ENCODE measurements around the gene MYCN. TPM values are rescaled to one million over a fixed set of nuclear protein-coding genes. Genes with fewer than 3 reads are reported as not detected.

Gene MYCN
- total RNA-seq, 1 donor from 2014 or later: 0.20 TPM

DNA sequence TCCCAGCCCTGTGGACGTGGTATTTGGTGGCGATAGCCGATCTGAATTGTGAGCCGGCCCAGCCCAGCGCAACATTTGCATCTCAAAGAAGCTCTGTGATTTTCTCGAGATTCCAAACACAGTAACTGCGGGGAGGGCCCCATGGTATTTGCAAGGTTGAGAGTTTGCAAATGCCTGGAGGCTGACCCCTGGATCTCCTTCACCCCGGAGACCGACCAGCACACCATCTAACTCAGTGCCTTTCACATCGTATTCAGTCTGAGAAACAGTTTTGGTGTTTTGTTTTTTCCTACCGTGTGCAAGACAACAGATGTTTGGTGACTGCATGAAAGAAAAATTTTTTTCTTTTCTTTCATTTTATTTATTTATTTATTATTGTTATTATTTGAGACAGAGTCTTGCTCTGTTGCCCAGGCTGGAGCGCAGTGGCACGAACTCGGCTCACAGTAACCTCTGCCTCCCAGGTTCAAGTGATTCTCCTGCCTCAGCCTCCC is 40.3 kb downstream of the MYCN start:
- no peak for ATAC-seq

DNA sequence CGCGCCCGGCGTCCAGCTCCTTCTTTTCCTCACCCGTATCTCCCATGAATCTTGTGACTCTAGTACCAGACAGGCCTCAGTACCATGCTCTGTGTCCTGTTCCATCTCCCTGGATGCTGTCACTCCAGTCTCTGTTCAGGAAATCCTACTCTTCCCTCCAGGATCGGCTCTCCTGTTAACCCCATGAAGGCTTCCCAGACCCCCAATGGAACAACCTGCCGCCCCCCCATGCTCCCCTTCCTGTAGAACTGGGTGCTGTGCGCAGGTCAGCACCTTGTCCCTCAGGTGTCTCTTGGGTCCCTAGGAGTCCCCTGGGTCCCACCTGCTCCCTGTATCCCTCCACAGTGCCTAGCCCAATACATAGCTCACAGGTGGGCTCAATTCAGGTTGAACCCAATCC is 41.3 kb downstream of the MYCN start:
- ATAC-seq: no peak

DNA sequence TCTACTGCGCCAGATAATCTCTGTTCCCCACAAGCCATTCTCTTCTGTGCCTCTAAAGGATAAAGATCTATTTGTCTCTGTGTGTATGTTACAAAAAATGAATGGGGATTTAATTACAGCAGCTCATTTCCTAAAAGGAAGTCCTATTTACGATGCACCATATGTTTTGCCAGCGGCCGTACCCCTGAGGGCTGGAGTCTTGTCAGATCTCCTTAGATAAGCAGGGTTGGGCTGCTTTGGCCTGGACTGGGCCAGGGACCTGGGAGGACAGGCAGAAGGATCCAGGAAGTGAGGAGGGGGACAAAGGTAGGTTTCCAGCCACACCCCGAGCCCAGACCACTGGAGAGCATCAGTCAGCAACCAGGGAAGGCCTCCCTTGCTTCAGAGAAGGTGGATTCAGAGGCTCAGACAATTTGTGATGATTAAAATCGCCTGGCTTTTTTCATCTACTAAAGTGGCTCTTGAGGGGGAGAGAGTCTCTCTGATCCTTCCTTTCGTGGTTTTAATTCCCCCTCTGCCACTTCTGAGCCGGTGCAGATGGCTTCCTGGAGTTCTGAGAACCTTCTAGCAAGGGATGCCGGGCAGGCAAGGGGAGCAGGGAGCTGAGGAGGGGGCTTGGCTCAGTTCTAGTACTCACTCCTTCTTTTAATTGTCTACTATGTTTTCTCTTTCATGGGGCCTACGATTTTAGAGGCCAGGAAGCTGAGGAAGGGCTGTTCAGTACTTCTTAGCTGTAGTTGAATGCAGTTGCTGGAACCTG is 42.1 kb downstream of the MYCN start:
- no peak for ATAC-seq

DNA sequence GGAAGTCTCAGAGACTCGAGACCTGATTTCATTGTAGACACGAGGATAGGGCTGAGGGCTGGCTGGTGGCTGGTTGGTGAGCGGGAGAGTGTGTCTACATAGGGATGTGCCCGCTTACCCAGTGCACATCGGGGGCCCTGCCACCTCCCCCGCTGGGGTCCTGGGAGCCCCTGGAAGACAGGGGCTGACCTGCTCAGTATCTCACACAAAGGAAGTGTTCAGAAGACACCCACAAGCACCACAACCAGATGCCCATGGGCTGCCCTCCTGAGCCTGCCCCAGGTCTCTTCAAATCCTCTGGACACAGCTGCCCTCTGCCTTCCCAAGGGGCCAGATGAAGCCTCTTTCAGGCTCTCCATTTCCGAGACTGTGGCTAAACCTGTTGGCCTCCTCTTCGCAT is 43.1 kb downstream of the MYCN start:
- ATAC-seq: no peak

DNA sequence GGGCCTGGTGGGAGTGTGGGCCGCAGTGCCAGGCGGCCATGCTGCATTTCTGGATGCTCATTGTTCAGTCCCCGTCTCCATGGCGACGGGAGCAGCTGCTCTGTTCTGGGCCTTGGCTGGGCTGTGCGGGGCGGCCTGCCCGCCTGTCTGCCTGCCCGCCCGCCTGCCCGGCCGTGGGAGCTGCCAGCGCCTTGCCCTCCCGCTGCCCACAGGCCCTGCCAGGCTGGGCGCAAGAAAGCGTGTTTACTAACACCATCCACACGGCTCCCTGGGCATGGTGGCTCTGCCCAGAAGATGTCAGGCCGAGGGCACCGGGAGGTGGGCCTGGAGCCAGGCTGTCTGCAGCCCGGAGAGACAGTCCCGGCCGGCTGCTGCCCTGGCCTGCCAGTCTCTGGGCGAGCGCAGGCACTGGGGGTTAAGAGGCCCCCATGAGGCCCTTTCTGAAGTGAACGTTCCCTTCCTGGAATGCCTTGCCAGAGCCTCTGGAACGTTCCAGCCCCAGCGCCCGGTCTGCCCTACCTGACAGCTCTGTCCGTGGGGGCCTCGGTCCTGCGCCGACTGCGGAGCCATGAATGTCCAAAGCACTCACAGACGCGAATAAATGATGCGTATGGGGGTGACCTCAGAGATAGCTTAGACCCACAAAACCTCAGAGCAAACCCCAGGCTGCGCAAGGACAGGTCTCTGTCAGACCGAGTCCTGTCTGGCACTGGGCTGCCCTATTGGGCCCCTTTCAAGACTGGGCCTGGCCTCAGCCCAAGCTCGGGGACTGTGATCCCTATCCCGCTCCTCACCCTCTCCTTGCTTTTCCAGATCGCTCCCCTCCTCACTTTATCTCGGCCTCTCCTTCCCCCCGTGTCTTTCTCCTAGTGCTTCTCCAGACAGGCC is 44.3 kb downstream of the MYCN start:
- peak; percentile 17 for ATAC-seq

DNA sequence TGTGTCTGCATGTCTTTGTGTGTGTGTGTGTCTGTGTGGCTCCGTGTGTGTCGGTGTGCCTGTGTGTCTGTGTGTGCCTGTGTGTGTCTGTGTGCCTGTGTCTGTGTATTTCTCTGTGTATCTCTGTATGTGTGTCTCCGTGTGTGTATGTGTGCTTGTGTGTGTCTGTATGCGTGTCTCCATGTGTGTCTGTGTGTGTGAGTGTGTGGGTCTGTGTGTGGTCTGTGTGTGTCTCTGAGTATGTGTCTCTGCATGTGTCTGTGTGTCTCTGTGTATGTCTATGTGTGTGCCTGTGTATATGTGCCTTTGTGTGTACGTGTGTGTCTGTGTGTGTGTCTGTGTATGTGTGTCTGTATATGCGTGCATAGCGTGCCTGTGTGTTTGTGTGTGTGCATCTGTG is 45.2 kb downstream of the MYCN start:
- no peak for ATAC-seq

DNA sequence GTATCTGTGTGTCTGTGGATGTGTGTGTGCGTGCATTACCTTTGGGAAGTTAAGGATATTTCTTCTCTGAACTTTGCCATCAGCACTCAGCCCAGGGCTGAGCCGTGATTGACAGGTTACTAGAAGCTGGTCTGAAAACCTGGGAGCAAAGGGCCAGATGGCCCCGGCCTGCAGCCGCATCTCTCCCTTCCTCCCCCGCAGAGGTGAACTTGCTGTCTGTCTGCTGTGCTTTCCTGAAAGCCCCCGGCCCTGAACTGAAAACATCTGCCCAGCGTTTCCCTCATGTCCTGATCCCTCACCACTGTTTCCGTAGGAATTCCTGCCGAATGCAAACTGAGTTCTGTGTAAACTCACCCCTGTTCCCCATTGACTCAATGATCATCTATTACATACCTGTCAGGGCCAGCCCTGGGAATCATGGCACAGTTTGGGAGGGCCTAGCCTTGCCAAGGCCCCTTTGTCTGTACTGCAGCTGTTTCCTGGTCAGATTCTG is 45.8 kb downstream of the MYCN start:
- ATAC-seq: no peak

DNA sequence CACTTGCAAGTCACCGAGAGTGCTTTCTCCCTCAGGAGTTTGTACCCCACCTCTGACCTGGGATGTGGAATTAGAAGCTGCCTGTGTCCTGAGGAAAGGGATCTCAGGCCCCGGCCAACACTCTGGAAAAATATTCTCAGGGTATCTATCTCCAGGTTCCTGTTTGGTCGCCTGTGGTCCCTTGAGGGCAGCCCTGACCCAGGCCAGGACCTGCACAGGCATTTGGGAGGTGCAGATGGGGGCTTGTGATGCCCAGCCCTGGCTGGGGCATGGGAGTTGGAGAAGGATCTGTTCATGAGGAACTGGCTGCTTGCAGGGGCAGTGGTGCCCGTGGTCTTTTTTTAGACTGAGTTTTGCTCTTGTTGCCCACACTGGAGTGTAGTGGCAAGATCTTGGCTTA is 46.3 kb downstream of the MYCN start:
- ATAC-seq: no peak

DNA sequence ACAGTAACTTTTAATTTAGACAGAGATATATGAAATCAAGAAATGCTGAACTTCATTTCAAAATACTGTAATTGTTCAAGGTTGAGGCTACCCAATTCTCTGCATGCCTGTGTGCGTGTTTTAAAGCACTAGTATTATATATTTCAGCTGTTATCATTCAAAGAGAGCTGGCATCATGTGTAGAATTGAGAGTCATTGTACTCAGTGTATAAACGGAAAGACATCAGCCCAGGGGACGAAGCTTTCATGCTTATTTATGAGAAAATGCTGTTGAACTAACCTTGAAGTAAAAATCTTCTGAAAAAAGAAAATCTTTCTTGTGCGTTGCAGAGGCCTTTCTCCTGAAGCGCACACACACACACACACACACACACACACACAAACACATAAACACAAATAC is 48.4 kb downstream of the MYCN start:
- ATAC-seq: no peak

DNA sequence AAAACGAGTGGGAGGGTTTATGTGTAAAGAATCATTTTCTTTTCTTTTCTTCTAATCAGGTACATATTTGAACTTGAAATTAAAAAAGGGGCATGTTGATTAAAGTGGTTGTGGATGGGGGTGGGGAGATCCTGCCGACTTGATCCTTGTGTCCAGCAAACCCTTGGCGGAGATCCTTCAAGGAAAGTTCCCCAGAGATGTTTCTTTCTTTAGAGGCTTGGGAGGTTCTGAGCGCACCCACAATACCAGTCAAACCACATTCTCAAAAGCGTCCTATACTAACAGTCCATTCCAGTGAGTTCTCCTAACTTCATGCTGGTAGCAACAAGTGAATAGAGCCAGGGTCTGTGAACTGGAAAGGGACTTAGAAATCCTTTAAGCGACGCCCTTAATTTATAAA is 49.2 kb downstream of the MYCN start:
- ATAC-seq: peak; percentile 75

DNA sequence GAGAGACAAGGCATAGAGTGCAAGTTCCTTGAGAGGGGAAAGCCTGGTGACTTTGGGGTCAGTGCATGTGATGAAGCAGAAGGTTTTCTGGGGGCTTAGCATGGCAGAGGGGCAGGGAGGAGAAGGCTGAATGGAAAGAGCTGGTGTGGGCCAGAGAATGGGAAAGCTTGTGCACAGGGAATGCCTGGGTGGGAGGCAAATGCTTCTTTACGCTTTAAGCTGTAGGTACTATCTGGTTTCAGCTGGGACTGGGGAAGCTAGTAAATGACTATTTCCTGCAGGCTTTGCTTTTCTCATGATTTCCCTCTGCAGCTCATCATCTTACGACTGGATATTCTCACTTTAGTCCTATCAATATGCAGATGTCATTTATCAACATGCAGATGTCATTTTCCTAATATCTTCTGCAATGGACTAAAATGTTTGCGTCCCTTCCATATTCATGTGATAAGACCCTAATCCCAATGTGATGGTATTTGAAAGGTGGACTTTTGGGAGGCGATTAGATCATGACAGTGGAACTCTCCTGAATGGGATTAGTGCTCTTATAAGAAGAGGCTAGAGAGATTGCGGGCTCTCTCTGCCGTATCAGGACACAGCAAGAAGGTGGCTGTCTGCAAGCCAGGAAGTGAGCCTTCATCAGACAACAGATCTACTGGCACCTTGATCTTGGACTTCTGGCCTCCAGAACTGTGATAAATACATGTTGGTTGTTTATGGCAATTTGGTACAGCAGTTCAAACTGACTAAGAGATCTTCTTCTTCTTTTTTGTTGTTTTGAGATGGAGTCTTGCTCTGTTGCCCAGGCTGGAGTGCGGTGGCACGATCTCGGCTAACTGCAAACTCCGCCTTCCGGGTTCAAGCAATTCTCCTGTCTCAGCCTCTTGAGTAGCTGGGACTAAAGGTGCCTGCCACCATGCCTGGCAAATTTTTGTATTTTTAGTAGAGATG is 50.1 kb downstream of the MYCN start:
- ATAC-seq: no peak

DNA sequence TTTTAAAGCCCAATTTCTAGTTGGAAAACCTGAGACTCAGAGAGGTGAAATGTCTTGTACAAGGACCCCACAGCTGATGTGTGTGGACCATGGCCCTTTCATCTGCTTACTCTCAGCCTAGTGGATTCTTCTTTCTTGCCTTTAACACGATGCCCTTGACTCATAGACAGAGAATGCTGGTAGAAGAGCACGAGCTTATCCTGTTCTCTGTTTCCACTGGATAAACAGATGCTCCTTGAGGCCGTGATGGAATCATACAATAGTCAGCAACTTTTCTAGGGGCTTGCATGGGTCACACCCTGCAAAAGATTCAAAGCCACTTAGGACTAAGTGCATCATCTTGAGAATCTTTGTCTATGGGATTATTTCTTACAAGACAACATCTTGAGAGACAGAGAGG is 50.9 kb downstream of the MYCN start:
- ATAC-seq: no peak

DNA sequence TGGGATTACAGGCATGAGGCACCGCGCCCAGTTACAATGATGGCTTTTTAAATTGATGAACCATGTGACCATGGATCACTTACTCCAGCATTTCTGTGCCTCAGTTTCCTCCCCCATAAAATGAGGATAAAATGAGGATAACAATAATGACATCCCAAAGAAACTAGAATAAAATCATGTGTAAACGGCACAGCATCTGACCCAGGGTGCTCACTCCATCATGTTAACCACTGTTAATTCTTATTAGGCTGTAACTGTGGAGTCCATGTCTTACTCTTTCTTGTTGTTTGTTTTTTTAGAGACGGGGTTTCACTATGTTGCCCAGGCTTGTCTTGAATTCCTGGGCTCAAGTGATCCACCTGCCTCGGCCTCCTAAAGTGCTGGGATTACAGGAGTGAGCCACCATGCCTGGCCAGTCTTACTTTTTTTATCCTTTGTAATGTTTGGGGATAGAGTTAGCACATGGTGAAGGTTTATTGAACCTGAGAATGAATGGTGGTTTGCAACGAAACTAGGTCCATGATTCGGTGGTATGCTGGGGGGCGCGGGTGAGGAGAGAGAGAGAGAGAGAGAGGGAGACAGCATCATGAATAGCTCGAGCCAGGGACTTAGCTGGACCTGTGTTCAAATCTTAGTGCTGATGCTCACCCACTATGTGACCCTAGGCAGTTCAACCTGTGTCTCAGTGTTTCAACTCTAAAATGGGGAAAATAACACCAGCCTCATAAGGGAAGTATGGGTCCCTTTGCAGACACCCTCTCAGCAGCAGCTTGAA is 52.3 kb downstream of the MYCN start:
- no peak for ATAC-seq

DNA sequence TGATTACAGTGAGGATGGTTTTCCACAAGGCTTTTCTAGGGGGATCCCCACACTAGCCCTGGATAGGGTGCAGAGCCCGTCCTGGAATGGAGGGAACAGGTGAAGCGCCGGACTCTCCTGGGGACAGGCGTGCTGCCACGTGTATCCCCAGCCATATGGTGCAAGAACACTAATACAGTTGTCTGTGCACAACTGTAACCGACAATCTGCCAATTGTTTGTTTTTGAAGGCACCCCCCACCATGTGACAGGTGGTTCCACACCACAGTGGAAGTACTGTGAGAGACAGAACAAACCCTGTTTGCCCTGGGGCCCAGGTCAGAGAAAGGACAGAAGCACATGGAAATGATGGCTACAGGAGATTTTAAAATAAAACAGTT is 52.9 kb downstream of the MYCN start:
- no peak for ATAC-seq

DNA sequence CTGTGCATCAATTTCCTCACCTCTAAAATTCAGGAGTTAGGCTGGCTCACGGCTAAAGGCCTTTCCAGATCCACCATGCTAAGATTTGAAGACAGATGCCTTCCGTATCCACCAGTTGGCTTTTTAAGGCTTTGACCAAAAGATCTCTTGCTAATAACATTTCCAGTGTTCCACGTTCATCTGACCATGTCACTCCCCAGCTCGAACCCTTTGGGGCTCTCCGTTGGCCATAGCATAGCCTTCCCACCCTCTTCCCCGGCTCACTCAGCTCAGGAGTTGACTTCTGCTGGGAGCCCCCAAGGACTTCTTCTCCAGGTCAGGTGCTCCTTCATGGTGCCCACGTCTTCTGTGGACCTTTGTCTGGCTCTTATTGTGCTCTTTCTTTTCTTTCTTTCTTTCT is 53.3 kb downstream of the MYCN start:
- ATAC-seq: no peak

DNA sequence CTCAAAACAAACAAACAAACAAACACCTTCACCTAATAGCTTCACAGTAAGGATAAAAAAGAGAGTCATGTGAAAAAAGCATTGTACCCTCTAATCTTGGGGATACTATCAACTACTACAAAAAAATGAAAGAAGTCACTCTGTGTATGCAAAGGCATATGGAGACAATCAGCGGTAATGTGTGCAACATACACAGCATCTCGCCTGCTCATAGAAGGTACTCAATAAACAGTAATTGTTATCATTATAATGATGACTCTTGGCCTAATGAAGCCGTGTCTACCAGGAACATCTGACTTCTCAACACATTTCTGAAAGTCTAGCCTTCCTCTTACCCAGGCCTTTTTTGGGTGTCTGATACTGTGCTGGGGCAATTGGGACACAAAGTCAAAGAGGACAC is 55.3 kb downstream of the MYCN start:
- no peak for ATAC-seq

All from esophagus mucosa (tissue), 1 donor.